Brain microvascular endothelial cell (primary cell): ENCODE measurements around the gene CES2.

Experiments used
- DNase-seq: peaks from one replicate; pipeline ENCODE4 v3.0.0-alpha.2; 2020
- H3K27ac ChIP-seq: fragments of 250-450 bp; sonication (Bioruptor Pico); 2 replicates; pipeline ENCODE4 v1.5.1; 2020; ENCODE audit warnings: mild to moderate bottlenecking, moderate library complexity
- H3K27me3 ChIP-seq: fragments of 250-450 bp; sonication (Bioruptor Pico); replicated peaks from 2 replicates; pipeline ENCODE4 v1.5.1; 2020; ENCODE audit warnings: mild to moderate bottlenecking
- H3K36me3 ChIP-seq: fragments of 250-450 bp; sonication (Bioruptor Pico); replicated peaks from 2 replicates; pipeline ENCODE4 v1.5.1; 2020; ENCODE audit warnings: mild to moderate bottlenecking
- H3K4me3 ChIP-seq: 2 replicates; pipeline ENCODE4 v1.5.1; 2011; ENCODE audit warnings: low read depth, mild to moderate bottlenecking, control low read depth, low read length, moderate library complexity
- CTCF ChIP-seq: IDR thresholded peaks from 2 replicates; pipeline ENCODE4 v1.5.1; 2011; ENCODE audit warnings: low read depth, mild to moderate bottlenecking, moderate library complexity, low read length, control low read depth, inconsistent platforms; ENCODE audit errors: missing control alignments
- in situ Hi-C: cut with HindIII; loops from 2 replicates; pipeline ENCODE4 v1.10.0; 2017; ENCODE audit warnings: low sequenced_read_pairs, low pct_ligation_motif_present

Gene CES2

GRCh38 chr16:66948837-66949225 is 13.5 kb downstream of the CES2 start:
- peak overlapping the region; percentile 51 for H3K4me3 ChIP-seq
- H3K27me3 ChIP-seq, result peaks cover 9% of the 10 kb centered on the region
- TF ChIP-seq CTCF, result no peak
- in situ Hi-C loops, result no loop called here
- H3K36me3 ChIP-seq, result peaks cover 1% of the 10 kb centered on the region
- no peak for DNase-seq
- H3K27ac ChIP-seq, result no peak overlapping the region

GRCh38 chr16:66949472-66949871 is 14.2 kb downstream of the CES2 start:
- in situ Hi-C loops, result no loop called here
- Histone ChIP-seq H3K36me3 (no peaks in the 10 kb centered on the region), H3K27me3 (peaks cover 9% of the 10 kb centered on the region), H3K4me3 (no peak overlapping the region), H3K27ac (no peak overlapping the region)
- no peak for DNase-seq
- no peak for TF ChIP-seq CTCF

- Histone ChIP-seq H3K4me3 (no peak overlapping the region), H3K36me3 (no peaks in the 10 kb centered on the region), H3K27ac (no peak overlapping the region), H3K27me3 (peaks cover 9% of the 10 kb centered on the region)
- no peak for TF ChIP-seq CTCF
- in situ Hi-C loops, result no loop called here
- DNase-seq, result no peak
Observed at GRCh38 chr16:66950437-66950836, 15.1 kb downstream of the CES2 start.

GRCh38 chr16:66950971-66951790 is 15.9 kb downstream of the CES2 start:
- no peaks in the 10 kb centered on the region for H3K36me3 ChIP-seq
- DNase-seq, result no peak
- peaks cover 9% of the 10 kb centered on the region for H3K27me3 ChIP-seq
- in situ Hi-C loops, result no loop called here
- H3K4me3 ChIP-seq, result no peak overlapping the region
- no peak for TF ChIP-seq CTCF
- no peak overlapping the region for H3K27ac ChIP-seq

- TF ChIP-seq CTCF, result no peak
- DNase-seq, result no peak
- peaks cover 9% of the 10 kb centered on the region for H3K27me3 ChIP-seq
- H3K36me3 ChIP-seq, result no peaks in the 10 kb centered on the region
- no peak overlapping the region for H3K4me3 ChIP-seq
- no peak overlapping the region for H3K27ac ChIP-seq
- in situ Hi-C loops, result no loop called here
Observed at GRCh38 chr16:66952430-66953110, 17.3 kb downstream of the CES2 start.
